HepG2 (cell line): ENCODE measurements around the gene SIAH1. TPM values are rescaled to one million over a fixed set of nuclear protein-coding genes. Genes with fewer than 3 reads are reported as not detected.
A peak's percentile ranks its signal among the peaks of the same experiment; 100 is the strongest.

Experiments used
- BRF2 ChIP-seq: sonication (generic); formaldehyde crosslinking; IDR thresholded peaks from 2 replicates; pipeline ENCODE4 v1.8.1; 2022; ENCODE audit warnings: mild to moderate bottlenecking, missing genetic modification reagents
- HHEX ChIP-seq: IDR thresholded peaks from 2 replicates; pipeline ENCODE4 v1.6.1; 2016; ENCODE audit warnings: control low read depth
- ZBTB25 ChIP-seq: IDR thresholded peaks from 2 replicates; pipeline ENCODE4 v1.6.1; 2018; ENCODE audit warnings: missing genetic modification reagents
- ZBTB40 ChIP-seq, 2 experiments: fragments of 450-650 bp in 1 of 2; sonication (generic) in 1 of 2; formaldehyde crosslinking in 1 of 2; IDR thresholded peaks; 2 replicates each; pipeline versions ENCODE4 v1.6.1 to v1.8.0; 2016 to 2022; ENCODE audit warnings: antibody characterized with exemption in 1 of 2, mild to moderate bottlenecking in 1 of 2, missing genetic modification reagents in 1 of 2
- ZNF607 ChIP-seq: sonication (generic); formaldehyde crosslinking; IDR thresholded peaks from 2 replicates; pipeline ENCODE4 v1.5.1; 2020; ENCODE audit warnings: missing genetic modification reagents, mild to moderate bottlenecking, borderline replicate concordance
- ZNF646 ChIP-seq: sonication (generic); formaldehyde crosslinking; IDR thresholded peaks from 2 replicates; pipeline ENCODE4 v1.9.0; 2021; ENCODE audit warnings: mild to moderate bottlenecking, missing genetic modification reagents
- polyA plus RNA-seq, 8 experiments: library from polyadenylated mRNA; depleted of rRNA in 3 of 8; stranded (reverse) in 7 of 8; unstranded in 1 of 8; fragments of >200 nt; fragmentation: Illumina TruSeq in 4 of 8; extraction: Trizol in 4 of 8; gene quantifications; 2 replicates each; pipeline versions ENCODE4 v1.2.1 to v1.2.3, GENCODE V29; 2011 to 2016; ENCODE audit warnings: low read depth in 4 of 8, missing spikeins in 1 of 8, mixed read lengths in 1 of 8; ENCODE audit not compliant: insufficient read depth in 1 of 8
- total RNA-seq, 5 experiments: library from RNA; depleted of rRNA; stranded (reverse); fragments of >200 nt; fragmentation: Illumina TruSeq; extraction: Trizol; gene quantifications; 2 replicates each; pipeline ENCODE4 v1.2.3, GENCODE V29; 2016; ENCODE audit warnings: low read depth in 1 of 5

SIAH1 gene
- total and polyA plus RNA-seq, 2 of the 13 experiments (the other 11 are each of a cell fraction or from before 2014, with no cell fraction given), result 16.0 to 28.6 TPM

GRCh38 chr16:48409839-48410632, 24.8 kb upstream of the SIAH1 start (continued):
- peak; percentile 52; the same call in 1 of the 2 replicates for TF ChIP-seq ZBTB25
- TF ChIP-seq BRF2 (CRISPR knock-in tag), result peak; percentile 41; the same call in 1 of the 2 replicates
- TF ChIP-seq HHEX (CRISPR knock-in tag), result peak; percentile 47; the same call in 1 of the 2 replicates
- TF ChIP-seq ZNF646 (CRISPR knock-in tag), result peak; percentile 38; the same call in 1 of the 2 replicates
- TF ChIP-seq ZNF607 (CRISPR knock-in tag), result peak; percentile 87
- no peak for TF ChIP-seq ZBTB40 (IDR thresholded peaks at IDR 0.05)
- 0 out of 2 replicates have a peak, but pooled peaks have one; percentile 22 for TF ChIP-seq ZBTB40 (CRISPR knock-in tag; IDR thresholded peaks at IDR 0.05)
